AML-193 (cell line): Measurements from ENCODE around the gene ARID5A.
"Not testable (repeated sequence)": the region's sequence is repeated elsewhere in the genome, so short reads cannot be mapped to it uniquely, and the experiment has no call there.

ENCODE experiments used
- DNase-seq, 2 experiments: peaks; one replicate each; lab custom pipeline; 2025; lab: John Stamatoyannopoulos, UW

Gene ARID5A

GRCh38 chr2:96536445-96537065, at the start of gene ARID5A:
Gene ARID5A, plus strand, starts transcription at chr2:96536752. Its CDS starts 75 bp downstream, at chr2:96536827.
- DNase-seq, result peak; percentile 73 to 78

GRCh38 chr2:96489261-96489660, 47.3 kb upstream of the ARID5A start:
- no peak for DNase-seq

GRCh38 chr2:96489663-96490062, 46.9 kb upstream of the ARID5A start:
- peak; percentile 12 to 13 for DNase-seq

- DNase-seq, result no peak
These were observed 44.6 kb upstream of the ARID5A start for GRCh38 chr2:96491860-96492497.

- no peak for DNase-seq
These were observed 43.5 kb upstream of the ARID5A start for GRCh38 chr2:96493072-96493471.

GRCh38 chr2:96494188-96494587, 42.4 kb upstream of the ARID5A start:
- no peak for DNase-seq

GRCh38 chr2:96495982-96496629, 40.4 kb upstream of the ARID5A start:
- no peak for DNase-seq

- no peak for DNase-seq
These were observed 38.5 kb upstream of the ARID5A start for GRCh38 chr2:96498021-96498431.

- DNase-seq, result not testable (repeated sequence)
These were observed 37.9 kb upstream of the ARID5A start for GRCh38 chr2:96498611-96499010.

- no peak for DNase-seq
These were observed 37.2 kb upstream of the ARID5A start for GRCh38 chr2:96499061-96499960.

- no peak for DNase-seq
These were observed 36.0 kb upstream of the ARID5A start for GRCh38 chr2:96500385-96501066.

GRCh38 chr2:96501471-96501874, 35.1 kb upstream of the ARID5A start:
- DNase-seq, result no peak

GRCh38 chr2:96501886-96502810, 34.4 kb upstream of the ARID5A start:
- no peak for DNase-seq

GRCh38 chr2:96502891-96503636, 33.5 kb upstream of the ARID5A start:
- DNase-seq, result no peak

GRCh38 chr2:96503637-96504243, 32.8 kb upstream of the ARID5A start:
- no peak for DNase-seq

- no peak for DNase-seq
These were observed 31.2 kb upstream of the ARID5A start, which contains the start of gene NEURL3 for GRCh38 chr2:96505231-96505889. Gene NEURL3, minus strand, starts transcription at chr2:96505357. Its CDS starts 71 bp downstream, at chr2:96505286.

GRCh38 chr2:96506016-96506906, 30.3 kb upstream of the ARID5A start:
- no peak for DNase-seq

GRCh38 chr2:96506907-96507240, 29.7 kb upstream of the ARID5A start:
- DNase-seq, result no peak
